ENCODE measurements around the gene SLIT3.
A peak's percentile ranks its signal among the peaks of the same experiment; 100 is the strongest.

Gene SLIT3

GRCh38 chr5:169298193-169298592, 2.7 kb downstream of the SLIT3 start:
- no peak for DNase-seq

- no peak for DNase-seq
These were observed 4.4 kb downstream of the SLIT3 start for GRCh38 chr5:169296419-169297143.

- no peak for DNase-seq
These were observed 5.6 kb downstream of the SLIT3 start for GRCh38 chr5:169295306-169295705.

- no peak for DNase-seq
These were observed 6.3 kb downstream of the SLIT3 start for GRCh38 chr5:169294621-169295020.

- no peak for DNase-seq
These were observed 9.1 kb downstream of the SLIT3 start for GRCh38 chr5:169291877-169292276.

- DNase-seq = no peak
These were observed 10.0 kb downstream of the SLIT3 start for GRCh38 chr5:169290895-169291294.

GRCh38 chr5:169289520-169289919, 11.4 kb downstream of the SLIT3 start:
- peak in 1 of 2 experiments; percentile 7 for DNase-seq

GRCh38 chr5:169288066-169288930, 12.6 kb downstream of the SLIT3 start:
- no peak for DNase-seq

GRCh38 chr5:169287529-169287928, 13.4 kb downstream of the SLIT3 start:
- DNase-seq = no peak

GRCh38 chr5:169286572-169287300, 14.2 kb downstream of the SLIT3 start:
- DNase-seq = no peak

GRCh38 chr5:169283887-169284286, 17.1 kb downstream of the SLIT3 start:
- no peak for DNase-seq

- no peak for DNase-seq
These were observed 19.3 kb downstream of the SLIT3 start for GRCh38 chr5:169281625-169282024.

GRCh38 chr5:169280696-169281095, 20.2 kb downstream of the SLIT3 start:
- DNase-seq = no peak

- DNase-seq = peak in 1 of 2 experiments; percentile 55
These were observed 20.7 kb downstream of the SLIT3 start for GRCh38 chr5:169280286-169280685.

GRCh38 chr5:169279125-169279524, 21.8 kb downstream of the SLIT3 start:
- DNase-seq = peak in 1 of 2 experiments; percentile 44

- DNase-seq = no peak
These were observed 27.1 kb downstream of the SLIT3 start for GRCh38 chr5:169273881-169274280.

- no peak for DNase-seq
These were observed 27.5 kb downstream of the SLIT3 start for GRCh38 chr5:169273451-169273850.

GRCh38 chr5:169272731-169273427, 28.1 kb downstream of the SLIT3 start:
- DNase-seq = peak in 1 of 2 experiments; percentile 33

- DNase-seq = no peak
These were observed 28.8 kb downstream of the SLIT3 start for GRCh38 chr5:169272111-169272510.

GRCh38 chr5:169270827-169271226, 30.1 kb downstream of the SLIT3 start:
- no peak for DNase-seq

- DNase-seq = no peak
These were observed 32.9 kb downstream of the SLIT3 start for GRCh38 chr5:169268019-169268418.

GRCh38 chr5:169265888-169266287, 35.1 kb downstream of the SLIT3 start:
- no peak for DNase-seq

- DNase-seq = no peak
These were observed 37.3 kb downstream of the SLIT3 start for GRCh38 chr5:169263591-169263990.
